Effector memory CD8-positive, alpha-beta T cell (primary cell): Measurements from ENCODE around the gene MYL12A.
"Not testable (repeated sequence)": the region's sequence is repeated elsewhere in the genome, so short reads cannot be mapped to it uniquely, and the experiment has no call there.

Experiments used
- ATAC-seq: fragments of 150-1000 bp; cut with Tn5 transposase; replicated peaks from 2 replicates; pipeline ENCODE4 v1.10.0; 2021; ENCODE audit warnings: mild to moderate bottlenecking, moderate library complexity
- DNase-seq, 3 experiments: peaks; one replicate each; pipeline ENCODE4 v3.0.0; 2021
- H3K27ac Mint-ChIP-seq, 2 donors: one replicate each; pipeline ENCODE4 v1.8.0; 2022; ENCODE audit warnings: mild to moderate bottlenecking in 2 of 2, mixed read lengths in 2 of 2, moderate library complexity in 2 of 2
- H3K27me3 Mint-ChIP-seq, 2 donors: one replicate each; pipeline ENCODE4 v1.8.0; 2022; ENCODE audit warnings: mixed read lengths in 2 of 2
- H3K36me3 Mint-ChIP-seq: one replicate; pipeline ENCODE4 v1.8.0; 2022; ENCODE audit warnings: mild to moderate bottlenecking, moderate library complexity, mixed read lengths; ENCODE audit not compliant: insufficient read depth
- H3K4me1 Mint-ChIP-seq, 2 donors: one replicate each; pipeline ENCODE4 v1.8.0; 2022; ENCODE audit warnings: low read depth in 2 of 2, mixed read lengths in 2 of 2
- H3K4me3 Mint-ChIP-seq, 2 donors: one replicate each; pipeline ENCODE4 v1.8.0; 2022; ENCODE audit warnings: mild to moderate bottlenecking in 2 of 2, mixed read lengths in 2 of 2, moderate library complexity in 2 of 2
- H3K9me3 Mint-ChIP-seq, 2 donors: one replicate each; pipeline ENCODE4 v1.8.0; 2022; ENCODE audit warnings: mixed read lengths in 2 of 2

The MYL12A gene

GRCh38 chr18:3217948-3218647 lies 29.5 kb upstream of the MYL12A start:
- Mint-ChIP-seq H3K36me3 (peaks cover 2% of the 10 kb centered on the region), H3K4me3 (no peak overlapping the region), H3K9me3 (no peaks in the 10 kb centered on the region), H3K4me1 (peaks cover 4 to 6% of the 10 kb centered on the region in 2 donors), H3K27ac (no peak overlapping the region), H3K27me3 (no peaks in the 10 kb centered on the region)
- DNase-seq (no peak), ATAC-seq (no peak)

- peaks cover 2% of the 10 kb centered on the region for H3K36me3 Mint-ChIP-seq
- H3K9me3 Mint-ChIP-seq, result no peaks in the 10 kb centered on the region
- H3K4me3 Mint-ChIP-seq, result no peak overlapping the region
- no peak for DNase-seq
- no peak for ATAC-seq
- H3K4me1 Mint-ChIP-seq, result peaks cover 4 to 6% of the 10 kb centered on the region in 2 donors
- H3K27me3 Mint-ChIP-seq, result no peaks in the 10 kb centered on the region
- no peak overlapping the region for H3K27ac Mint-ChIP-seq
Measured at GRCh38 chr18:3218819-3219218, 28.8 kb upstream of the MYL12A start.

- Mint-ChIP-seq H3K36me3 (peaks cover 2% of the 10 kb centered on the region), H3K4me3 (no peak overlapping the region), H3K9me3 (no peaks in the 10 kb centered on the region), H3K27ac (no peak overlapping the region), H3K4me1 (peaks cover 4 to 6% of the 10 kb centered on the region in 2 donors), H3K27me3 (no peaks in the 10 kb centered on the region)
- DNase-seq, result no peak
- no peak for ATAC-seq
Measured at GRCh38 chr18:3219241-3219630, 28.4 kb upstream of the MYL12A start.

DNA sequence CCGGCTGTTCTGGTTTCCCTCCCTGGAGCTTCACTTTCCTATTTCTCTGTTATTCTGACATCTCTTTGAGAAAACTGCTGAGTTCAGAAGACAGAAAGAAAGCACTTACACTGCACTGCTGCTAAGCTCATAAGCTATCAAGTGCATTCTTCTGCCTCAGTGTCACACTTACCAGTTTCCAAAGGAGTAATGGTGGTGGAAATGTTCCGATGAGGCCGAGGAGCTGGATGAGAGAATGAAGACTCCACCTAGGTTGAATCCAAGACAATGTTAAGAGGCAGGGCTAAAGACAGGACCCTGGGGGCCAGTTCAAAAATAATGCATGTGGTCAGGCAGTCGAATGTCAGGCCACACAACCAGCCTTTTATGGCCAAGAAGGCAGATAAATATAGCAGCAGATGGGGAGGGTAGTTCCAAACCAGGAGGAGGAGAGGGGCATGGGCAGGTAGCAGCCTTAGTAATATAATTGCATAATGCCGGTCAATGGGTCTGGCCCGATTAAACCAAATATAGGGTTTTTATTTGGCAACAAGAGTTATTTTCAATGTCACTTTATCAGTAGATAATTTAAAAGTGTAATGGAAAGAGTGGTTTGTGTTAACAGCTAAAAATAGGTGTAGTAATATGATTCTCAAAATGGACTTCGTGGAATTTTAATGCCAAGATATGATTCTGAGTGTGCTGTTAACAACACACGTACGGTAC lies 27.8 kb upstream of the MYL12A start, which contains the start of gene MYOM1:
Gene MYOM1, minus strand, starts transcription at position 338 of the 705 bp plus-strand sequence. CDS start 4,745 bp downstream, outside the sequence.
- Mint-ChIP-seq H3K9me3 (no peaks in the 10 kb centered on the region), H3K36me3 (no peaks in the 10 kb centered on the region), H3K4me1 (peaks cover 4 to 6% of the 10 kb centered on the region in 2 donors), H3K27ac (peak within 1 kb of the TSS in 1 of 2 donors; percentile 47), H3K4me3 (no peak within 1 kb of the TSS), H3K27me3 (no peaks in the 10 kb centered on the region)
- DNase-seq, result no peak
- no peak for ATAC-seq

GRCh38 chr18:3220868-3221267 lies 26.7 kb upstream of the MYL12A start:
- not testable (repeated sequence) for ATAC-seq, DNase-seq, H3K27ac Mint-ChIP-seq, H3K27me3 Mint-ChIP-seq, H3K4me1 Mint-ChIP-seq, H3K4me3 Mint-ChIP-seq, H3K36me3 Mint-ChIP-seq, H3K9me3 Mint-ChIP-seq

GRCh38 chr18:3221496-3221895 lies 26.1 kb upstream of the MYL12A start:
- Mint-ChIP-seq H3K27me3 (peaks cover 0 to 7% of the 10 kb centered on the region in 2 donors), H3K27ac (no peak overlapping the region), H3K4me1 (peaks cover 6 to 9% of the 10 kb centered on the region in 2 donors), H3K9me3 (no peaks in the 10 kb centered on the region), H3K4me3 (no peak overlapping the region), H3K36me3 (no peaks in the 10 kb centered on the region)
- ATAC-seq (no peak), DNase-seq (no peak)

DNA sequence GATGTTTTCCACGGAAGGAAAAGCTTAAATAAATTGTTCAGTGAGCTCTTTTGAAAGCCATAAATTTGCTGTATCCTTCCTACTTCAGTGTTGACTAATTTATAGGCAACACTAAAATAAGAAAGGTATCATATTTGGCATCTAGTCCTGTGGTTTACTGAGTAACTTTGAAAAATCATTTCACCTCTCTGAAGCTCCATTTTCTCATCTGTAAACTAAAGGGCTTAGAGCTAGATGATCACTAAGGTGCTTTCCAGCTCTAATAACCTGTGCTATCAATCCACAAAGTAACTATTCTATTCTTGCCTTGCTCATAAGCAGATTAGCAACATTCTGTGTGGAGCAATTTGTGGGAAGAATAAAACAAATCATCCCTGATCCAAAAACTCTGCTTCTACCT lies 24.2 kb upstream of the MYL12A start:
- no peak for ATAC-seq
- H3K9me3 Mint-ChIP-seq, result no peaks in the 10 kb centered on the region

DNA sequence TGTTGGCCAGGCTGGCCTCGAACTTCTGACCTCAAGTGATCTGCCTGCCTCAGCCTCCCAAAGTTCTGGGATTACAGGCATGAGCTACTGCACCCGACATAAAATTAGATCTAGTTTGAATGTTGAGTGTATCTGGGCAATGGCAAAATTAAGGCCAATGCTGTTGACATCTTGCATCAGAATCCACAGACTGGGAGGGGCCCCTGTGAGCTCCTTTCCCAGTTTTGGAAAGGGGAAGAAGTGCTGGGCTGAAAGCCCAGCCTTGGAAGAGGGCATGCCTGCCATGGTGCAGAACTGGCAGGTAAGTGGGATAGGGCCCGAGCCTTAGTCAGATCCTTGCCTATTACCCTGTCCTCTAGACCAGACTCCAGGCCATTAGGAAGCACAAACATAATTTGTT lies 23.4 kb upstream of the MYL12A start:
- no peaks in the 10 kb centered on the region for H3K9me3 Mint-ChIP-seq
- H3K27ac Mint-ChIP-seq, result no peak overlapping the region

More for the DNA sequence above, 24.2 kb upstream of the MYL12A start:
- H3K36me3 Mint-ChIP-seq, result no peaks in the 10 kb centered on the region
- H3K27ac Mint-ChIP-seq, result no peak overlapping the region
- no peak for DNase-seq
- peaks cover 6 to 10% of the 10 kb centered on the region in 2 donors for H3K4me1 Mint-ChIP-seq
- no peak overlapping the region for H3K4me3 Mint-ChIP-seq
- H3K27me3 Mint-ChIP-seq, result peaks cover 0 to 9% of the 10 kb centered on the region in 2 donors

GRCh38 chr18:3225588-3225987 lies 22.0 kb upstream of the MYL12A start:
- H3K4me3 Mint-ChIP-seq, result no peak overlapping the region
- H3K27me3 Mint-ChIP-seq, result peaks cover 0 to 9% of the 10 kb centered on the region in 2 donors
- H3K4me1 Mint-ChIP-seq, result peaks cover 0 to 6% of the 10 kb centered on the region in 2 donors
- no peaks in the 10 kb centered on the region for H3K9me3 Mint-ChIP-seq
- H3K27ac Mint-ChIP-seq, result no peak overlapping the region
- DNase-seq (no peak), ATAC-seq (no peak)
- no peaks in the 10 kb centered on the region for H3K36me3 Mint-ChIP-seq

More for the DNA sequence above, 23.4 kb upstream of the MYL12A start:
- H3K36me3 Mint-ChIP-seq, result no peaks in the 10 kb centered on the region
- no peak for DNase-seq
- no peak for ATAC-seq
- no peak overlapping the region for H3K4me3 Mint-ChIP-seq
- peaks cover 6 to 10% of the 10 kb centered on the region in 2 donors for H3K4me1 Mint-ChIP-seq
- peaks cover 0 to 9% of the 10 kb centered on the region in 2 donors for H3K27me3 Mint-ChIP-seq

GRCh38 chr18:3226048-3226447 lies 21.6 kb upstream of the MYL12A start:
- H3K36me3 Mint-ChIP-seq, result no peaks in the 10 kb centered on the region
- ATAC-seq (no peak), DNase-seq (no peak)
- H3K4me3 Mint-ChIP-seq, result no peak overlapping the region
- peak overlapping the region in 1 of 2 donors; percentile 59 for H3K27ac Mint-ChIP-seq
- H3K27me3 Mint-ChIP-seq, result peaks cover 0 to 9% of the 10 kb centered on the region in 2 donors
- no peaks in the 10 kb centered on the region for H3K9me3 Mint-ChIP-seq
- H3K4me1 Mint-ChIP-seq, result peaks cover 0 to 6% of the 10 kb centered on the region in 2 donors

GRCh38 chr18:3230401-3231334 lies 16.9 kb upstream of the MYL12A start:
- Mint-ChIP-seq H3K4me1 (peaks cover 0 to 6% of the 10 kb centered on the region in 2 donors), H3K4me3 (no peak overlapping the region), H3K27ac (no peak overlapping the region), H3K27me3 (peaks cover 0 to 9% of the 10 kb centered on the region in 2 donors), H3K9me3 (no peaks in the 10 kb centered on the region), H3K36me3 (no peaks in the 10 kb centered on the region)
- DNase-seq (no peak), ATAC-seq (no peak)

GRCh38 chr18:3233004-3233403 lies 14.6 kb upstream of the MYL12A start:
- Mint-ChIP-seq H3K27ac (no peak overlapping the region), H3K27me3 (no peaks in the 10 kb centered on the region), H3K36me3 (no peaks in the 10 kb centered on the region), H3K4me3 (no peak overlapping the region), H3K9me3 (no peaks in the 10 kb centered on the region), H3K4me1 (no peaks in the 10 kb centered on the region)
- no peak for DNase-seq
- no peak for ATAC-seq

GRCh38 chr18:3233433-3234168 lies 14.0 kb upstream of the MYL12A start:
- no peak for ATAC-seq
- no peaks in the 10 kb centered on the region for H3K27me3 Mint-ChIP-seq
- no peaks in the 10 kb centered on the region for H3K36me3 Mint-ChIP-seq
- H3K27ac Mint-ChIP-seq, result no peak overlapping the region
- H3K4me3 Mint-ChIP-seq, result no peak overlapping the region
- no peaks in the 10 kb centered on the region for H3K9me3 Mint-ChIP-seq
- peaks cover 0 to 1% of the 10 kb centered on the region in 2 donors for H3K4me1 Mint-ChIP-seq
- no peak for DNase-seq
